Kidney (tissue), 14 donors: ENCODE data around the gene MAPRE3. TPM values are rescaled to one million over a fixed set of nuclear protein-coding genes. Genes with fewer than 3 reads are reported as not detected.
A peak's percentile ranks its signal among the peaks of the same experiment; 100 is the strongest.

Experiments
- DNase-seq, 5 donors: peaks; one replicate each; pipeline ENCODE4 v3.0.0-alpha.2; 2013 to 2020
- FAIRE-seq: peaks from 2 replicates; lab custom pipeline; 2012; peaks lifted over from hg19 to GRCh38; lab: Jason Lieb, UNC
- H3K27ac ChIP-seq, 2 donors: one replicate each; pipeline ENCODE4 v1.7.0; 2013; ENCODE audit warnings: low read depth in 2 of 2, low read length in 2 of 2, inconsistent platforms in 1 of 2
- H3K27me3 ChIP-seq: one replicate; pipeline ENCODE4 v1.7.1; 2013; ENCODE audit warnings: low read length, inconsistent platforms; ENCODE audit not compliant: control insufficient read depth, insufficient read depth
- H3K36me3 ChIP-seq, 3 donors: one replicate each; pipeline versions ENCODE4 v1.7.0 to v1.7.1; 2013; ENCODE audit warnings: low read length in 3 of 3, control low read depth in 1 of 3, inconsistent platforms in 1 of 3; ENCODE audit not compliant: insufficient read depth in 3 of 3, control insufficient read depth in 2 of 3
- H3K4me1 ChIP-seq, 3 donors: one replicate each; pipeline versions ENCODE4 v1.7.0 to v1.7.1; 2013; ENCODE audit warnings: low read length in 3 of 3, inconsistent platforms in 1 of 3, low read depth in 1 of 3; ENCODE audit not compliant: control insufficient read depth in 2 of 3, insufficient read depth in 2 of 3
- H3K4me3 ChIP-seq, 3 donors: one replicate each; pipeline versions ENCODE4 v1.7.0 to v1.8.1; 2013; ENCODE audit warnings: low read length in 3 of 3, control low read depth in 1 of 3, inconsistent platforms in 1 of 3
- H3K9ac ChIP-seq, 3 donors: one replicate each; pipeline versions ENCODE4 v1.7.0 to v1.7.1; 2013; ENCODE audit warnings: low read length in 3 of 3, control low read depth in 1 of 3, inconsistent platforms in 1 of 3
- H3K9me3 ChIP-seq, 3 donors: one replicate each; pipeline versions ENCODE4 v1.7.0 to v1.7.1; 2013; ENCODE audit warnings: low read length in 3 of 3, control low read depth in 1 of 3, inconsistent platforms in 1 of 3; ENCODE audit not compliant: control insufficient read depth in 2 of 3, insufficient read depth in 1 of 3
- CTCF ChIP-seq: IDR thresholded peaks from 3 replicates; pipeline ENCODE4 v1.5.1; 2012; ENCODE audit warnings: mild to moderate bottlenecking, moderate library complexity, borderline replicate concordance; ENCODE audit not compliant: insufficient read depth; ENCODE audit errors: extremely low read depth
- intact Hi-C: fragments of 100-400 bp; cut with DNase I; formaldehyde crosslinking; loops from one replicate; pipeline ENCODE4 v1.11.1; 2022
- polyA plus RNA-seq: library from polyadenylated mRNA; stranded (reverse); fragments of 350-450 nt; fragmentation: Illumina TruSeq; extraction: RNeasy Lipid Tissue Mini Kit (QIAGEN cat#74804); gene quantifications from one replicate; pipeline ENCODE4 v1.2.3, GENCODE V29; 2014; ENCODE audit warnings: low read depth, low replicate concordance; ENCODE audit not compliant: insufficient read depth
- total RNA-seq: library from RNA; stranded (reverse); fragmentation: NEBNext Ultra II Directional; extraction: Animal tissue kit (Norgen Biotek cat#: 25700); gene quantifications from one replicate; pipeline ENCODE4 v1.2.1, GENCODE V29; 2021
- donor health status: control.
- donor health status: control.
- donor health status: control.
- donor health status: control.
- donor health status: control.
- donor health status: DM: yes; HTN: yes; CAD: no.
- donor health status: Normal renal cell carcinoma (clear cell type).

MAPRE3 gene
- total and polyA plus RNA-seq, 2 donors from 2014 or later: 17.9 to 49.6 TPM

- peak overlapping the region; percentile 85 to 90 for H3K27ac ChIP-seq
- H3K9me3 ChIP-seq: no peaks in the 10 kb centered on the region
- H3K9ac ChIP-seq: peak overlapping the region in 2 of 3 donors; percentile 13 to 63
- H3K27me3 ChIP-seq: no peaks in the 10 kb centered on the region
- DNase-seq (peak; percentile 85 to 97 (median 89)), FAIRE-seq (no peak)
- TF ChIP-seq CTCF: no peak
- intact Hi-C loops: no loop called here
- peak overlapping the region; percentile 49 to 72 (median 50) for H3K4me3 ChIP-seq
- peaks cover 0 to 20% (median 8%) of the 10 kb centered on the region in 3 donors for H3K36me3 ChIP-seq
- H3K4me1 ChIP-seq: peaks cover 9 to 26% (median 14%) of the 10 kb centered on the region in 3 donors
Observed at GRCh38 chr2:27071990-27072830, 101.8 kb downstream of the MAPRE3 start.

DNA sequence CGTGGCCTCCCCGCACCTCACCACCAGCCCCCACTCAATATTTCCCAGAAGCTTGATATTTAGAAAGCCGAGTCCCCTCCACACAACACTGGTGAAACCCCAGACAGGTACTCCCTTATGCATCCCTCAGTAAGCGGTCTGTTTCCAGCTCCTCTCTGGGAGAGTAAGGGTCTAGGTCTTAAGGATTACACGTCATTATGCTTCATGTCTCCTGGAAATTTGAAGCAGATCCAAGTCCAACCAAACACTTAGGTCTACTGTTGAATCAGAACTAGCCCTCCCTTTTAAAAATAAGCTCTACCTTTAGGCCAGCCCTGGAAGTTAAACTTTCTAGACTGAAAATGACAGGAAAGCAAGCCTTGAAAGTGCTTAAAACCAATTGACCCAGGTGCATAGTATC lies 102.5 kb downstream of the MAPRE3 start:
- FAIRE-seq (no peak), DNase-seq (peak in 2 of 5 donors; percentile 30 to 70)
- intact Hi-C loops: no loop called here
- H3K4me1 ChIP-seq: peaks cover 9 to 26% (median 14%) of the 10 kb centered on the region in 3 donors
- H3K9me3 ChIP-seq: no peaks in the 10 kb centered on the region
- H3K4me3 ChIP-seq: no peak overlapping the region
- no peak overlapping the region for H3K9ac ChIP-seq
- H3K27ac ChIP-seq: peak overlapping the region; percentile 85 to 90
- peaks cover 0 to 17% (median 5%) of the 10 kb centered on the region in 3 donors for H3K36me3 ChIP-seq
- no peak for TF ChIP-seq CTCF
- no peaks in the 10 kb centered on the region for H3K27me3 ChIP-seq

DNA sequence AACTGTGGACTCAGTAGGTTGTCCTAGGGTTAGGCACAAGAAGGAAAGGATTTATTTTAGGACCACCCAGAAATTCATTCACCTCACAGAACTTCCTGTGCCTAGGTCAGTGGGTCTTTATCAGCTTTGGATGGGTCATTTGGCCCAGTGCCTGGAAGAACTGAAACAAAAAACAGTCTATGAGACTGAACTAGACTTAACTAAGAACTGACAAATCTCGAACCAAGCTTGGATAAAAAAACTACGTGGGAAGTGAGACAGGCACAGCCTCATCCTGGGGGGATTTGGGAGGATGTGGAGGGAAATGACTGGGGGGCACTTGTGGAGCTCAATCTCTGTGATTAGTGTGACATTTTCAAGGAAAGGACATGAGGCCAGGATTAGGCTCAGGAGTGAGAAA lies 103.3 kb downstream of the MAPRE3 start:
- FAIRE-seq: no peak
- H3K27ac ChIP-seq: peak overlapping the region; percentile 25 to 35

More for the DNA sequence above, 103.3 kb downstream of the MAPRE3 start:
- no peaks in the 10 kb centered on the region for H3K27me3 ChIP-seq
- no peaks in the 10 kb centered on the region for H3K9me3 ChIP-seq
- H3K36me3 ChIP-seq: peaks cover 0 to 9% (median 5%) of the 10 kb centered on the region in 3 donors
- H3K9ac ChIP-seq: no peak overlapping the region
- DNase-seq: peak in 1 of 5 donors; percentile 53
- no peak for TF ChIP-seq CTCF
- intact Hi-C loops: no loop called here
- no peak overlapping the region for H3K4me3 ChIP-seq
- H3K4me1 ChIP-seq: peaks cover 9 to 23% (median 14%) of the 10 kb centered on the region in 3 donors
